ENCODE results near the gene SIGMAR1. TPM values are rescaled to one million over a fixed set of nuclear protein-coding genes. Genes with fewer than 3 reads are reported as not detected.

Gene SIGMAR1
- total RNA-seq, 4 donors from 2014 or later, result 18.9 to 35.7 (median 27.4) TPM

GRCh38 chr9:34611251-34611810 lies 26.3 kb downstream of the SIGMAR1 start:
- H3K4me3 ChIP-seq, result peak overlapping the region; percentile 67 to 89 (median 81)
- DNase-seq (peak in 1 of 2 donors; percentile 42), ATAC-seq (peak; percentile 39 to 51)
- no peaks in the 10 kb centered on the region for H3K27me3 ChIP-seq
- in situ Hi-C loops (cut with MboI; ENCODE audit: low sequenced_read_pairs in 4 of 4) (loop anchor here in 1 of 4 donors (25.0 kb wide), 1 partner anchor 99 kb away; the partner anchor contains the start of gene ENHO), intact Hi-C loops (cut with DNase I; ENCODE audit: low total_unique reads) (no loop called here)
- H3K4me1 ChIP-seq, result peaks cover 23 to 30% of the 10 kb centered on the region in 2 donors
- H3K36me3 ChIP-seq, result peaks cover 0 to 16% of the 10 kb centered on the region in 2 donors
- H3K9me3 ChIP-seq, result no peaks in the 10 kb centered on the region
- peak overlapping the region; percentile 93 to 98 (median 96) for H3K27ac ChIP-seq
- TF ChIP-seq CTCF (IDR thresholded peaks at IDR 0.05 in 4 of 5, conservative IDR thresholded peaks at IDR 0.05 in 1 of 5), result no peak
- no peak for TF ChIP-seq POLR2A (IDR thresholded peaks at IDR 0.05)

- intact Hi-C loops (cut with DNase I; ENCODE audit: low total_unique reads) (no loop called here), in situ Hi-C loops (cut with MboI; ENCODE audit: low sequenced_read_pairs in 4 of 4) (loop anchor here in 1 of 4 donors (25.0 kb wide), 1 partner anchor 98 kb away; the partner anchor contains the start of gene ENHO)
- peaks cover 0 to 10% of the 10 kb centered on the region in 2 donors for H3K36me3 ChIP-seq
- peak in 1 of 2 donors; percentile 55 for DNase-seq
- H3K9me3 ChIP-seq, result no peaks in the 10 kb centered on the region
- TF ChIP-seq POLR2A (IDR thresholded peaks at IDR 0.05) (no peak), CTCF (IDR thresholded peaks at IDR 0.05 in 4 of 5, conservative IDR thresholded peaks at IDR 0.05 in 1 of 5) (no peak)
- peak; percentile 15 to 48 for ATAC-seq
- H3K27ac ChIP-seq, result peak overlapping the region; percentile 93 to 98 (median 96)
- H3K4me3 ChIP-seq, result peak overlapping the region; percentile 67 to 89 (median 81)
- H3K27me3 ChIP-seq, result no peaks in the 10 kb centered on the region
- H3K4me1 ChIP-seq, result peaks cover 23 to 30% of the 10 kb centered on the region in 2 donors
These were observed 27.0 kb downstream of the SIGMAR1 start for GRCh38 chr9:34610434-34611206.

GRCh38 chr9:34607331-34607730 lies 30.3 kb downstream of the SIGMAR1 start:
- DNase-seq (no peak), ATAC-seq (no peak)
- in situ Hi-C loops (cut with MboI; ENCODE audit: low sequenced_read_pairs in 4 of 4), result loop anchor here (10.0 to 25.0 kb wide), 2 partner anchors 95 to 203 kb away; partner anchors contain the start of gene ENHO (in 1 of the 4)
- no peak overlapping the region for H3K27ac ChIP-seq
- no peaks in the 10 kb centered on the region for H3K36me3 ChIP-seq
- H3K27me3 ChIP-seq, result no peaks in the 10 kb centered on the region
- no peaks in the 10 kb centered on the region for H3K9me3 ChIP-seq
- H3K4me1 ChIP-seq, result peaks cover 14 to 21% of the 10 kb centered on the region in 2 donors
- TF ChIP-seq CTCF (IDR thresholded peaks at IDR 0.05 in 4 of 5, conservative IDR thresholded peaks at IDR 0.05 in 1 of 5), result no peak
- no peak for TF ChIP-seq POLR2A (IDR thresholded peaks at IDR 0.05)
- intact Hi-C loops (cut with DNase I; ENCODE audit: low total_unique reads), result no loop called here
- no peak overlapping the region for H3K4me3 ChIP-seq

- no peaks in the 10 kb centered on the region for H3K27me3 ChIP-seq
- H3K4me3 ChIP-seq, result no peak overlapping the region
- no peaks in the 10 kb centered on the region for H3K9me3 ChIP-seq
- no peak for DNase-seq
- in situ Hi-C loops (cut with MboI; ENCODE audit: low sequenced_read_pairs in 4 of 4) (loop anchor here (10.0 to 25.0 kb wide), 2 partner anchors 95 to 202 kb away; partner anchors contain the start of gene ENHO (in 1 of the 4)), intact Hi-C loops (cut with DNase I; ENCODE audit: low total_unique reads) (no loop called here)
- H3K27ac ChIP-seq, result no peak overlapping the region
- H3K36me3 ChIP-seq, result no peaks in the 10 kb centered on the region
- peaks cover 14 to 20% of the 10 kb centered on the region in 2 donors for H3K4me1 ChIP-seq
- ATAC-seq, result no peak
- TF ChIP-seq POLR2A (IDR thresholded peaks at IDR 0.05), result no peak
These were observed 30.7 kb downstream of the SIGMAR1 start for GRCh38 chr9:34606905-34607304.

GRCh38 chr9:34606190-34606589 lies 31.4 kb downstream of the SIGMAR1 start:
- TF ChIP-seq POLR2A (IDR thresholded peaks at IDR 0.05) (no peak), CTCF (IDR thresholded peaks at IDR 0.05 in 4 of 5, conservative IDR thresholded peaks at IDR 0.05 in 1 of 5) (no peak)
- ATAC-seq (no peak), DNase-seq (no peak)
- Histone ChIP-seq H3K4me1 (peaks cover 12 to 16% of the 10 kb centered on the region in 2 donors), H3K9me3 (no peaks in the 10 kb centered on the region), H3K27me3 (no peaks in the 10 kb centered on the region), H3K4me3 (no peak overlapping the region), H3K36me3 (no peaks in the 10 kb centered on the region), H3K27ac (no peak overlapping the region)
- intact Hi-C loops (cut with DNase I; ENCODE audit: low total_unique reads) (no loop called here), in situ Hi-C loops (cut with MboI; ENCODE audit: low sequenced_read_pairs in 4 of 4) (loop anchor here (10.0 to 25.0 kb wide), 2 partner anchors 94 to 201 kb away; partner anchors contain the start of gene ENHO (in 1 of the 4))

Data from gastrocnemius medialis (tissue), 4 donors.